ENCODE measurements around the gene SPIN1.

The SPIN1 gene

GRCh38 chr9:88398016-88398415, 9.8 kb downstream of the SPIN1 start:
- DNase-seq (ENCODE audit: insufficient read length, low spot score) (no peak), FAIRE-seq (no peak)
- no peak for TF ChIP-seq CTCF (IDR thresholded peaks at IDR 0.05; ENCODE audit: insufficient read depth, missing control alignments)

DNA sequence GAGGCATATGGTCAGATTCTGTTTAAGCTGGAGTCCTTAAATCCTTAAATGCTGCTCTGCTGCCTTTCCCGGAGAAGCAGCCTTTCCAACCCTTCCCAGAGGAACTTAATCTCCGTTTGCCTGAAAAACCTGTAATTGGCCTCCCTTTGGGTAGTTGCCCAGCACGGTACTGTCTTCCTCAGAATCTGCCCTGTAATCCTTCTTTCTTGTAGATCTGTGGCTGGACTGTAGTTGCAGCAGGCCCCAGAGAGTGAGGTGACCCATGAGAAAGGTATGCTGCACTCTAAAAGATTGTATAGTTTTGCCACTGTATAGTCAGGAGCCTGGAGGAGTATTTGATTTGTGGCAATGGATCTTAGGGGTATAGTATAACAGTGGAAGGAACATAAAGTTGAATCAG, 11.7 kb downstream of the SPIN1 start:
- peak; percentile 34 for DNase-seq (ENCODE audit: insufficient read length, low spot score)
- FAIRE-seq = no peak

GRCh38 chr9:88403340-88403739, 15.1 kb downstream of the SPIN1 start:
- DNase-seq (ENCODE audit: insufficient read length, low spot score) = no peak
- no peak for FAIRE-seq
- TF ChIP-seq CTCF (IDR thresholded peaks at IDR 0.05; ENCODE audit: insufficient read depth, missing control alignments) = no peak

More for the DNA sequence above, 11.7 kb downstream of the SPIN1 start:
- no peak for TF ChIP-seq CTCF (IDR thresholded peaks at IDR 0.05; ENCODE audit: insufficient read depth, missing control alignments)

DNA sequence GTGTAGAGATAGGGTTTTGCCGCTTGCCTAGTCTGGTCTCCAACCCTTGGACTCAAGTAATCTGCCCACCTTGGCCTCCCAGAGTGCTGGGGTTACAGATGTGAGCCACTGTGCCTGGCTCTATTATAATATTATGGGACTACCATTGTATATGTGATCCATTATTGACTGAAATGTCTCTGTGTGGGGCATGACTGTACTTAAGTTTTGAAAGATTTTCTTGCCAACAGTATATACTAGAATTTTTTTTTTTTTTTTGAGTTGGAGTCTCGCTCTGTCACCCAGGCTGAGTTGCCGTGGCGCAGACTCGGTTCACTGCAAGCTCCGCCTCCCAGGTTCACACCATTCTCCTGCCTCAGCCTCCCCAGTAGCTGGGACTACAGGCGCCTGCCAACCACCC, 17.8 kb downstream of the SPIN1 start:
- no peak for TF ChIP-seq CTCF (IDR thresholded peaks at IDR 0.05; ENCODE audit: insufficient read depth, missing control alignments)
- no peak for FAIRE-seq
- no peak for DNase-seq (ENCODE audit: insufficient read length, low spot score)

DNA sequence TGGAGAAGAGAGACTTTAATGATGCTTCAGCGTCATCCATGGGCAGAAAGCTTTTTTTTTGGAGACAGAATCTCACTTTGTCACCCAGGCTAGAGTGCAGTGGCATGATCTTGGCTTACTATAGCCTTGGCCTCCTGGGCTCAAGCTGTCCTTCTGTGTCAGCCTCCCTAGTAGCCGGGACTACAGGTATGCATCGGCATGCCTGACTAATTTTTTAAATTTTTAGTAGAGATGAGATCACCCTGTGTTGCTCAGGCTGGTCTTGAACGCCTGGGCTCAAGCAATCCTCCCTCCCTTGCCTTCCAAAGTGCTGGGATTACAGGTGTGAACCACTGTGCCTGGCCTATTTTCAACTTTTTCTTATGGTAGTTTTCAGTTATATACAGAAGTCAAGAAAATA, 23.2 kb downstream of the SPIN1 start:
- no peak for TF ChIP-seq CTCF (IDR thresholded peaks at IDR 0.05; ENCODE audit: insufficient read depth, missing control alignments)
- FAIRE-seq (no peak), DNase-seq (ENCODE audit: insufficient read length, low spot score) (no peak)

DNA sequence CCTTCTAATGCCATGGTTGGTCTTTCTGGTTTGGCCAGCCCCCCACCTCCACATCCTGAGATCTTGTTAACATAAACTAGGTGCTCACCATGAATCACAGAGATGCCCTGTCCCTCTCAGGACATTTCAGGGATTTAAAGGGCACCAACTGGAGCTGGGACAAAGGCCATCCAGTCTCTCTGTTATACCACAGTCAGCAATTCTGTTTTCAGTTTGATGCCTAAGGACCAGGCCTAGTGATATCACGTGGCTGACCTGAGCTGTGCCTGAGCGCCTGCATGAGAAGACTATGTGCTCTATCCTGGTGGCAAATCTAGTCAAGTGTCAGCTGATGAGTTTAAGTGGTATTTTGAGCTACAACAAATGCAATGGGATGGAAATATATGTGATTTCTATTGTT, 26.1 kb downstream of the SPIN1 start:
- no peak for TF ChIP-seq CTCF (IDR thresholded peaks at IDR 0.05; ENCODE audit: insufficient read depth, missing control alignments)
- DNase-seq (ENCODE audit: insufficient read length, low spot score) = no peak
- no peak for FAIRE-seq

GRCh38 chr9:88418025-88418424, 29.8 kb downstream of the SPIN1 start:
- DNase-seq (ENCODE audit: insufficient read length, low spot score) (no peak), FAIRE-seq (no peak)
- TF ChIP-seq CTCF (IDR thresholded peaks at IDR 0.05; ENCODE audit: insufficient read depth, missing control alignments) = no peak

Measured in D721Med (cell line).